ENCODE results near the gene EFEMP2. TPM values are rescaled to one million over a fixed set of nuclear protein-coding genes. Genes with fewer than 3 reads are reported as not detected.
A peak's percentile ranks its signal among the peaks of the same experiment; 100 is the strongest.

EFEMP2 gene
- total and polyA plus RNA-seq, 2 donors (not counting 3 experiments of a cell fraction or from before 2014, with no cell fraction given), result 81.7 to 207 TPM

GRCh38 chr11:65899356-65900124 lies 26.9 kb upstream of the EFEMP2 start:
- peaks cover 42% of the 10 kb centered on the region for H3K4me1 ChIP-seq (ENCODE audit: control insufficient read depth, extremely low read depth, insufficient read depth, low read length)
- intact Hi-C loops (cut with micrococcal nuclease), result loop anchor here (1.0 kb wide), 2 partner anchors 8 to 16 kb away; no protein-coding TSS in a partner anchor
- TF ChIP-seq JUN (IDR thresholded peaks at IDR 0.05; ENCODE audit: borderline replicate concordance, insufficient read depth, insufficient read length, low read depth), result peak; percentile 24
- peak in 1 of 2 donors; percentile 11 for TF ChIP-seq CTCF (IDR thresholded peaks at IDR 0.05; ENCODE audit: extremely low read depth in 1 of 2, insufficient read depth in 1 of 2, low read depth in 1 of 2, low read length in 2 of 2)
- peak; percentile 98 for TF ChIP-seq MYC (IDR thresholded peaks at IDR 0.05; ENCODE audit: low read depth, low read length)
- TF ChIP-seq POLR2A (IDR thresholded peaks at IDR 0.05; ENCODE audit: low read depth, low read length), result peak; percentile 65
- peak; percentile 95 for TF ChIP-seq FOS (IDR thresholded peaks at IDR 0.05; ENCODE audit: borderline replicate concordance, insufficient read depth, low read length)
- no peak for TF ChIP-seq GATA2 (IDR thresholded peaks at IDR 0.05; ENCODE audit: insufficient read depth, insufficient read length, low read depth, low read length)
- TF ChIP-seq EZH2 (IDR thresholded peaks at IDR 0.05; ENCODE audit: borderline replicate concordance, low read depth, low read length, severe bottlenecking), result no peak
- peak; percentile 80 for TF ChIP-seq MAX (IDR thresholded peaks at IDR 0.05; ENCODE audit: insufficient read depth, insufficient read length)
- peak; percentile 90 for TF ChIP-seq POLR2AphosphoS5 (IDR thresholded peaks at IDR 0.05; ENCODE audit: insufficient read depth, low read depth, low read length)

More at GRCh38 chr11:65899356-65900124, 26.9 kb upstream of the EFEMP2 start:
- BruUV-seq (replicated peaks), result TSS peak; percentile 50
- Histone ChIP-seq H3K4me2 (ENCODE audit: insufficient read depth, low read length) (peak overlapping the region; percentile 1), H2AFZ (ENCODE audit: low read depth, low read length) (no peak overlapping the region), H3K79me2 (ENCODE audit: control insufficient read depth, insufficient read depth, low read length) (peaks cover 52% of the 10 kb centered on the region), H3K9me1 (replicated peaks; ENCODE audit: control insufficient read depth, extremely low read depth, insufficient read depth, low read length) (no peaks in the 10 kb centered on the region), H3K4me3 (replicated peaks in 1 of 3; ENCODE audit: insufficient read depth in 1 of 3, low read depth in 1 of 3, low read length in 3 of 3) (peak overlapping the region; percentile 58 to 79 (median 69)), H3K36me3 (ENCODE audit: control insufficient read depth in 2 of 2, extremely low read depth in 1 of 2, insufficient read depth in 2 of 2, low read length in 2 of 2) (peaks cover 5 to 8% of the 10 kb centered on the region in 2 experiments), H3K27me3 (ENCODE audit: control insufficient read depth in 2 of 2, insufficient read depth in 2 of 2, low read length in 2 of 2) (no peaks in the 10 kb centered on the region), H3K27ac (ENCODE audit: insufficient read depth, low read depth, low read length) (peak overlapping the region; percentile 87), H4K20me1 (replicated peaks; ENCODE audit: control insufficient read depth, extremely low read depth, insufficient read depth, low read length) (no peaks in the 10 kb centered on the region), H3K9ac (replicated peaks; ENCODE audit: extremely low read depth, insufficient read depth, low read length) (peak overlapping the region; percentile 99), H3K9me3 (replicated peaks; ENCODE audit: control insufficient read depth, insufficient read depth, low read length) (no peaks in the 10 kb centered on the region)
- dilution Hi-C loops (cut with MboI; ENCODE audit: extremely low pct_ligation_motif_present, low sequenced_read_pairs), result no loop called here
- ChIA-PET CTCF (interaction anchor here (3.4 to 6.2 kb wide), 3 partner anchors 9 to 16 kb away, joined by 13 to 69 read pairs (median 17); partner anchors contain the start of genes CCDC85B and FIBP), POLR2A (interaction anchor here (0.7 to 4.2 kb wide), 6 partner anchors 8 to 85 kb away, joined by 3 to 29 read pairs (median 13); partner anchors contain the start of genes CCDC85B and FIBP)
- peak; percentile 73 for DNase-seq (ENCODE audit: low read depth, low spot score)
- no peak for FAIRE-seq
